Measurements from ENCODE around the gene SAMSN1.
A peak's percentile ranks its signal among the peaks of the same experiment; 100 is the strongest.

The SAMSN1 gene

GRCh38 chr21:14545906-14546480, at the start of gene SAMSN1:
TSS of gene SAMSN1 (minus strand) at chr21:14546315. CDS start at chr21:14546261, 54 bp downstream.
- Histone ChIP-seq H3K9me3 (ENCODE audit: control insufficient read depth in 1 of 2, low read length in 2 of 2) (no peaks in the 10 kb centered on the region), H3K36me3 (ENCODE audit: control insufficient read depth in 1 of 2, insufficient read depth in 2 of 2, low read length in 2 of 2) (no peaks in the 10 kb centered on the region), H3K4me1 (ENCODE audit: control insufficient read depth in 1 of 2, insufficient read depth in 2 of 2, low read length in 2 of 2) (no peaks in the 10 kb centered on the region), H3K27ac (ENCODE audit: low read length) (peak within 1 kb of the TSS; percentile 72), H3K4me3 (ENCODE audit: low read depth in 1 of 2, low read length in 2 of 2) (peak within 1 kb of the TSS; percentile 14 to 33), H3K27me3 (ENCODE audit: low read depth, low read length) (no peaks in the 10 kb centered on the region)

DNA sequence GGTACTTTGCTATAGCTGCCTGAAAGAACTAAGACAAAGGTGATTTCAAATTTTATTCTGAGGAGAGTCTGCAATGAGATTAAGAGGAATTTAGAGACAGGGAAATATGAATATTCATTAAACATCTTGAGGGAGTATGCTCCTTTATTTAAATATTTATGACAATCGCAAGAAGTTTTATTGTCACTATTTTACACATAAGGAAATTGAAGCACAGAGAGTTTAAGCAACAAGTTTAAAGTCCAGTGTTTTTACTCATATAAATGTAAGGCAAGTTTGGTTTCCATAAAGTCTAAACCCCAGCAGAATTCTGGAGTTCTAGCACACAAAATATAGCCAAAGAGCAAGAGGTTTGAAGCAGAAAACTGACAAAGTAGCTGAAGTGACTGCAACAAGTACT, 49.3 kb upstream of the SAMSN1 start:
- peaks cover 3 to 5% of the 10 kb centered on the region in 2 donors for H3K9me3 ChIP-seq (ENCODE audit: control insufficient read depth in 1 of 2, low read length in 2 of 2)

GRCh38 chr21:14594967-14595366, 48.9 kb upstream of the SAMSN1 start:
- Histone ChIP-seq H3K27me3 (ENCODE audit: low read depth, low read length) (no peaks in the 10 kb centered on the region), H3K27ac (ENCODE audit: low read length) (no peak overlapping the region), H3K9me3 (ENCODE audit: control insufficient read depth in 1 of 2, low read length in 2 of 2) (peaks cover 3 to 5% of the 10 kb centered on the region in 2 donors), H3K4me1 (ENCODE audit: control insufficient read depth in 1 of 2, insufficient read depth in 2 of 2, low read length in 2 of 2) (peaks cover 4 to 6% of the 10 kb centered on the region in 2 donors), H3K4me3 (ENCODE audit: low read depth in 1 of 2, low read length in 2 of 2) (no peak overlapping the region), H3K36me3 (ENCODE audit: control insufficient read depth in 1 of 2, insufficient read depth in 2 of 2, low read length in 2 of 2) (no peaks in the 10 kb centered on the region)

More for the DNA sequence above, 49.3 kb upstream of the SAMSN1 start:
- Histone ChIP-seq H3K36me3 (ENCODE audit: control insufficient read depth in 1 of 2, insufficient read depth in 2 of 2, low read length in 2 of 2) (no peaks in the 10 kb centered on the region), H3K4me3 (ENCODE audit: low read depth in 1 of 2, low read length in 2 of 2) (no peak overlapping the region), H3K27me3 (ENCODE audit: low read depth, low read length) (no peaks in the 10 kb centered on the region), H3K27ac (ENCODE audit: low read length) (no peak overlapping the region), H3K4me1 (ENCODE audit: control insufficient read depth in 1 of 2, insufficient read depth in 2 of 2, low read length in 2 of 2) (peaks cover 4 to 6% of the 10 kb centered on the region in 2 donors)

DNA sequence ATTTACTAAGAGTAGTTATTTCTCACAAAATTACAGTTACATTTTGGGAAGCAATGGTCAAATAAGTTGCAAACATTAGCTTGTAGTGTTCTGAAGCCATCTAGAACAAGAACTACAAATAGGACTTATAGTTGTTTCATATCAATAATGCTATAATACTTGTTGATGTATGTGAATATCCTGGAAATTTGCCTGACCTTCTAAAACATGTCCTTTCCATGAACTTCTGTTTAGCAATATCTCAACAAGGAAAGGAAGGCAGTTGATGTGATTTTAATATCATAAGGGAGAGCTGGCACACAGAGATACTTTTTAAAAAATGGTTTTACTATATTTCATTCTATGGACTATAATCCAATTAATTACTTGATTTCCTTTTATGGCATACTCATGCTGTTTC, 47.1 kb upstream of the SAMSN1 start:
- peaks cover 3 to 5% of the 10 kb centered on the region in 2 donors for H3K9me3 ChIP-seq (ENCODE audit: control insufficient read depth in 1 of 2, low read length in 2 of 2)
- H3K4me1 ChIP-seq (ENCODE audit: control insufficient read depth in 1 of 2, insufficient read depth in 2 of 2, low read length in 2 of 2), result peaks cover 4 to 6% of the 10 kb centered on the region in 2 donors
- no peaks in the 10 kb centered on the region for H3K27me3 ChIP-seq (ENCODE audit: low read depth, low read length)
- no peak overlapping the region for H3K27ac ChIP-seq (ENCODE audit: low read length)
- no peak overlapping the region for H3K4me3 ChIP-seq (ENCODE audit: low read depth in 1 of 2, low read length in 2 of 2)
- H3K36me3 ChIP-seq (ENCODE audit: control insufficient read depth in 1 of 2, insufficient read depth in 2 of 2, low read length in 2 of 2), result no peaks in the 10 kb centered on the region

- Histone ChIP-seq H3K4me1 (ENCODE audit: control insufficient read depth in 1 of 2, insufficient read depth in 2 of 2, low read length in 2 of 2) (peaks cover 4 to 6% of the 10 kb centered on the region in 2 donors), H3K36me3 (ENCODE audit: control insufficient read depth in 1 of 2, insufficient read depth in 2 of 2, low read length in 2 of 2) (no peaks in the 10 kb centered on the region), H3K9me3 (ENCODE audit: control insufficient read depth in 1 of 2, low read length in 2 of 2) (peaks cover 3 to 5% of the 10 kb centered on the region in 2 donors), H3K4me3 (ENCODE audit: low read depth in 1 of 2, low read length in 2 of 2) (no peak overlapping the region), H3K27me3 (ENCODE audit: low read depth, low read length) (no peaks in the 10 kb centered on the region), H3K27ac (ENCODE audit: low read length) (peak overlapping the region; percentile 45)
These were observed 46.3 kb upstream of the SAMSN1 start for GRCh38 chr21:14592296-14593000.

DNA sequence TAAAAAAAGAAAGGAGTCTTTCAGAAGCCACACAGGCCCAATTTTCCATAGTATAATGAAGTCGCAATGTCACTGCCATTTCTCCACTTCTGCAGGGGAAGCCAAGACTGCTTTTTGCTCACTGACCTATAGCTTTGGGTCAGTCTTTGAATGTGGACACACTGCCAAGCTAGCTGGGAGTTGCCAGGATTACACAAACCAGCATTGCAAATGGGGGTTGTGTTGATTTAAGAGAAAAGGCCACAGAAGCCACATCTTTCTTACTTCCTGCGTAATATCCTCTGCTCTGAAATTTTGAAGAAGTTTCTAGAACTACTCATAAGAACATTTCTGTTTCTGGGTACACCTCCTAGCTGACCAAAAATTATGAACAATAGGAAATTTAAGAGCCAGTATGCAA, 45.8 kb upstream of the SAMSN1 start:
- Histone ChIP-seq H3K27ac (ENCODE audit: low read length) (peak overlapping the region; percentile 32), H3K36me3 (ENCODE audit: control insufficient read depth in 1 of 2, insufficient read depth in 2 of 2, low read length in 2 of 2) (no peaks in the 10 kb centered on the region), H3K27me3 (ENCODE audit: low read depth, low read length) (no peaks in the 10 kb centered on the region), H3K4me1 (ENCODE audit: control insufficient read depth in 1 of 2, insufficient read depth in 2 of 2, low read length in 2 of 2) (peaks cover 4 to 6% of the 10 kb centered on the region in 2 donors), H3K9me3 (ENCODE audit: control insufficient read depth in 1 of 2, low read length in 2 of 2) (peaks cover 3 to 5% of the 10 kb centered on the region in 2 donors), H3K4me3 (ENCODE audit: low read depth in 1 of 2, low read length in 2 of 2) (no peak overlapping the region)

DNA sequence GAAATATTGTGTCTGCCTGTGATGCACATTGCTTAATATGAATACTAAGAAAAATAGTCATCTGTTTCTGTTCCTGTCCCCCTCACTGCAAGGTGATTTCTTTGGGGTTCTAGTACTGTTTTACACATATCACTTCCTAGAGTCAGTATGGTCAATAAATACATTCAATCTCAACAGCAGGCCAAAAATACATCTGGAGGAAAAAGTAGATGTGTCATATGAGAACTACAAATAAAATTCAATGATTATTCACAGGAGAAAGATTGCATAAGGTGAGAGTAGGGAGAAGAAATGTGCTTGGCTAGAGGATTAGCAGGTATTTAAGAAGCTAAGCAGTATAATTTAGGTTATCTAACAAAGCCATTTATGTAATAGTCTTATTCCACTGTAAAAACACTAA, 45.3 kb upstream of the SAMSN1 start:
- Histone ChIP-seq H3K9me3 (ENCODE audit: control insufficient read depth in 1 of 2, low read length in 2 of 2) (peaks cover under 1 to 2% of the 10 kb centered on the region in 2 donors), H3K4me3 (ENCODE audit: low read depth in 1 of 2, low read length in 2 of 2) (no peak overlapping the region), H3K4me1 (ENCODE audit: control insufficient read depth in 1 of 2, insufficient read depth in 2 of 2, low read length in 2 of 2) (peaks cover 4 to 6% of the 10 kb centered on the region in 2 donors), H3K27me3 (ENCODE audit: low read depth, low read length) (no peaks in the 10 kb centered on the region), H3K27ac (ENCODE audit: low read length) (peak overlapping the region; percentile 32), H3K36me3 (ENCODE audit: control insufficient read depth in 1 of 2, insufficient read depth in 2 of 2, low read length in 2 of 2) (no peaks in the 10 kb centered on the region)

GRCh38 chr21:14589855-14590563, 43.9 kb upstream of the SAMSN1 start:
- peaks cover 4 to 6% of the 10 kb centered on the region in 2 donors for H3K4me1 ChIP-seq (ENCODE audit: control insufficient read depth in 1 of 2, insufficient read depth in 2 of 2, low read length in 2 of 2)
- H3K9me3 ChIP-seq (ENCODE audit: control insufficient read depth in 1 of 2, low read length in 2 of 2), result no peaks in the 10 kb centered on the region
- H3K36me3 ChIP-seq (ENCODE audit: control insufficient read depth in 1 of 2, insufficient read depth in 2 of 2, low read length in 2 of 2), result no peaks in the 10 kb centered on the region
- H3K4me3 ChIP-seq (ENCODE audit: low read depth in 1 of 2, low read length in 2 of 2), result no peak overlapping the region
- no peaks in the 10 kb centered on the region for H3K27me3 ChIP-seq (ENCODE audit: low read depth, low read length)
- H3K27ac ChIP-seq (ENCODE audit: low read length), result no peak overlapping the region

- H3K27ac ChIP-seq (ENCODE audit: low read length), result no peak overlapping the region
- H3K4me1 ChIP-seq (ENCODE audit: control insufficient read depth in 1 of 2, insufficient read depth in 2 of 2, low read length in 2 of 2), result peaks cover 4 to 6% of the 10 kb centered on the region in 2 donors
- no peaks in the 10 kb centered on the region for H3K36me3 ChIP-seq (ENCODE audit: control insufficient read depth in 1 of 2, insufficient read depth in 2 of 2, low read length in 2 of 2)
- no peak overlapping the region for H3K4me3 ChIP-seq (ENCODE audit: low read depth in 1 of 2, low read length in 2 of 2)
- H3K9me3 ChIP-seq (ENCODE audit: control insufficient read depth in 1 of 2, low read length in 2 of 2), result no peaks in the 10 kb centered on the region
- H3K27me3 ChIP-seq (ENCODE audit: low read depth, low read length), result no peaks in the 10 kb centered on the region
These were observed 41.2 kb upstream of the SAMSN1 start for GRCh38 chr21:14587266-14587665.

DNA sequence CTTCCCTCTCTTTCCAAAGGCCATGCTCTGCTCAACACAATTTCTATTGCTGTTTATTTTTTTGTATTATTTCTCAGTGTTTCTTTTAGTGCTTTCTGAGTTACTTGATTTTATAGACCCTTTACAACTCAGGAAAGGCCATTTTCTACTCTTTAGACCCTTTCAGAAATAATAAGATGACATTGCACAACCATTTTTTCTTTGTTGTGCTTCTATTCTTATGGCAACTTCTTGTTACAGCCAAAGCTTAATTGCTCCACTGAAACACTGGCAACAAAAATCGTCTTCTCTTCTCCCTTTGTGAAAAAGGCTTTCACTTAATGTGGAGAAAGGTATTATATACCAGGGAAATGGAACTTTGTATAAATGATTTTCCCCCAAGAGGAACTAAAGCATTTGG, 39.0 kb upstream of the SAMSN1 start:
- H3K36me3 ChIP-seq (ENCODE audit: control insufficient read depth in 1 of 2, insufficient read depth in 2 of 2, low read length in 2 of 2), result no peaks in the 10 kb centered on the region
- no peaks in the 10 kb centered on the region for H3K9me3 ChIP-seq (ENCODE audit: control insufficient read depth in 1 of 2, low read length in 2 of 2)
- H3K4me3 ChIP-seq (ENCODE audit: low read depth in 1 of 2, low read length in 2 of 2), result no peak overlapping the region
- no peak overlapping the region for H3K27ac ChIP-seq (ENCODE audit: low read length)
- H3K4me1 ChIP-seq (ENCODE audit: control insufficient read depth in 1 of 2, insufficient read depth in 2 of 2, low read length in 2 of 2), result no peaks in the 10 kb centered on the region
- no peaks in the 10 kb centered on the region for H3K27me3 ChIP-seq (ENCODE audit: low read depth, low read length)

DNA sequence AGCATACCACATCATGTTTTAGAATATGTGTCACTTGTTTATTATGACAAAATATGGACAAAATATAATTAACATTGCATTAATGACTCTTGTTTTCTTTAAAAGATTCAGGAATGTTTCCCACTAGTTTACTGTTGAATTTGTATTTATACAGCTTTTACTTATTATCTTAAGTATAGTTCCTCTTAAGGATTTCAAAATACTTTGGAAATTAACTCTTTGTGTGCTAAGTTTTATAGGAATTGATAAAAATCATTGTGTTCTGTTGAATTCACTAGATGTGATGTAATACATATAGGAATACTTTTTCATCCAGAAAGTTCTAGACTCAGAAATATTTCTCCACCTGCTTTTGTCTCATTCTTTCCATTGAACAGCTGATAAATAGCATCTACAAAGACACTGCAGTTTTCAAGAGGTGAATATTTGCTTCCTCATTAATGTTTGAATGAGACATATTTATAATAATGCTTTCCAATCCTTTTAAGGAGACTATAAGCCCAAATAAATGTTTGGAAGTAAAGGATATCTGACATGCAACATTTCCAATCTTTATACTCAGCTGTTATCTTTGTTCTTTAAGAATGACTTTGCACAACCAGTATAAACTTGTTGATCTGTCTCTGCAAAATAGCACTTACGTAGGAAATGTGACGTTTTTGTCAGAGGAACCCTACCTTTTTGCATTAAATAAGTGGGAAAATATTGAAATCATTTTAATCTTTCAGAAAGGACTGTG, 38.4 kb upstream of the SAMSN1 start:
- Histone ChIP-seq H3K27ac (ENCODE audit: low read length) (no peak overlapping the region), H3K4me3 (ENCODE audit: low read depth in 1 of 2, low read length in 2 of 2) (no peak overlapping the region)

More for the DNA sequence above, 38.4 kb upstream of the SAMSN1 start:
- Histone ChIP-seq H3K36me3 (ENCODE audit: control insufficient read depth in 1 of 2, insufficient read depth in 2 of 2, low read length in 2 of 2) (no peaks in the 10 kb centered on the region), H3K27me3 (ENCODE audit: low read depth, low read length) (no peaks in the 10 kb centered on the region), H3K9me3 (ENCODE audit: control insufficient read depth in 1 of 2, low read length in 2 of 2) (no peaks in the 10 kb centered on the region), H3K4me1 (ENCODE audit: control insufficient read depth in 1 of 2, insufficient read depth in 2 of 2, low read length in 2 of 2) (no peaks in the 10 kb centered on the region)
